MG63 (cell line): Measurements from ENCODE around the gene NSUN6. TPM values are rescaled to one million over a fixed set of nuclear protein-coding genes. Genes with fewer than 3 reads are reported as not detected.
"Not testable (repeated sequence)": the region's sequence is repeated elsewhere in the genome, so short reads cannot be mapped to it uniquely, and the experiment has no call there.

Experiments
- DNase-seq: peaks from one replicate; pipeline ENCODE4 v3.0.0-alpha.2; 2020
- H3K27me3 ChIP-seq: fragments of 250-450 bp; sonication (Bioruptor Pico); 2 replicates; pipeline ENCODE4 v1.5.1; 2020; ENCODE audit warnings: mild to moderate bottlenecking, moderate library complexity
- H3K36me3 ChIP-seq: fragments of 250-450 bp; sonication (Bioruptor Pico); 2 replicates; pipeline ENCODE4 v1.5.1; 2020; ENCODE audit warnings: mild to moderate bottlenecking, moderate library complexity
- H3K4me3 ChIP-seq: fragments of 250-450 bp; sonication (Bioruptor Pico); 2 replicates; pipeline ENCODE4 v1.5.1; 2020; ENCODE audit warnings: mild to moderate bottlenecking, moderate library complexity
- H3K9me3 ChIP-seq: fragments of 250-450 bp; sonication (Bioruptor Pico); 2 replicates; pipeline ENCODE4 v1.5.1; 2020; ENCODE audit warnings: mild to moderate bottlenecking, moderate library complexity
- total RNA-seq: library from RNA; depleted of rRNA; stranded (reverse); fragments of >200 nt; shearing (Covaris generic); gene quantifications from 2 replicates; pipeline ENCODE4 v1.2.3, GENCODE V29; 2014; ENCODE audit warnings: low replicate concordance

Gene NSUN6
- total RNA-seq, 1 experiment from 2014 or later = 8.4 TPM

DNA sequence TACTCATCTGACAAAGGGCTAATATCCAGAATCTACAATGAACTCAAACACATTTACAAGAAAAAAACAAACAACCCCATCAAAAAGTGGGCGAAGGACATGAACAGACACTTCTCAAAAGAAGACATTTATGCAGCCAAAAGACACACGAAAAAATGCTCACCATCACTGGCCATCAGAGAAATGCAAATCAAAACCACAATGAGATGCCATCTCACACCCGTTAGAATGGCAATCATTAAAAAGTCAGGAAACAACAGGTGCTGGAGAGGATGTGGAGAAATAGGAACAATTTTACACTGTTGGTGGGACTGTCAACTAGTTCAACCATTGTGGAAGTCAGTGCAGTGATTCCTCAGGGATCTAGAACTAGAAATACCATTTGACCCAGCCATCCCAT lies 18.9 kb downstream of the NSUN6 start:
- not testable (repeated sequence) for H3K9me3 ChIP-seq, H3K27me3 ChIP-seq, H3K4me3 ChIP-seq, H3K36me3 ChIP-seq, DNase-seq

DNA sequence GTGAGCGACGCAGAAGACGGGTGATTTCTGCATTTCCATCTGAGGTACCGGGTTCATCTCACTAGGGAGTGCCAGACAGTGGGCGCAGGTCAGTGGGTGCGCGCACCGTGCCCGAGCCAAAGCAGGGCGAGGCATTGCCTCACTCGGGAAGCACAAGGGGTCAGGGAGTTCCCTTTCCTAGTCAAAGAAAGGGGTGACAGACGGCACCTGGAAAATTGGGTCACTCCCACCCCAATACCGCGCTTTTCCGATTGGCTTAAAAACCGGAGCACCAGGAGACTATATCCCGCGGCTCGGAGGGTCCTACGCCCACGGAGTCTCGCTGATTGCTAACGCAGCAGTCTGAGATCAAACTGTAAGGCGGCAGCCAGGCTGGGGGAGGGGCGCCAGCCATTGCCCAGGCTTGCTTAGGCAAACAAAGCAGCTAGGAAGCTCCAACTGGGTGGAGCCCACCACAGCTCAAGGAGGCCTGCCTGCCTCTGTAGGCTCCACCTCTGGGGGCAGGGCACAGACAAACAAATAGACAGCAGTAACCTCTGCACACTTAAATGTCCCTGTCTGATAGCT lies 23.9 kb downstream of the NSUN6 start:
- not testable (repeated sequence) for H3K36me3 ChIP-seq, H3K27me3 ChIP-seq, H3K9me3 ChIP-seq
- peak; percentile 75 for DNase-seq
- peak overlapping the region; percentile 47 for H3K4me3 ChIP-seq

- DNase-seq = no peak
- no peaks in the 10 kb centered on the region for H3K9me3 ChIP-seq
- H3K4me3 ChIP-seq = no peak overlapping the region
- H3K27me3 ChIP-seq = no peaks in the 10 kb centered on the region
- H3K36me3 ChIP-seq = peaks cover 3% of the 10 kb centered on the region; the same call in 1 of the 2 replicates
Measured at GRCh38 chr10:18625886-18626285, 25.5 kb downstream of the NSUN6 start.

DNA sequence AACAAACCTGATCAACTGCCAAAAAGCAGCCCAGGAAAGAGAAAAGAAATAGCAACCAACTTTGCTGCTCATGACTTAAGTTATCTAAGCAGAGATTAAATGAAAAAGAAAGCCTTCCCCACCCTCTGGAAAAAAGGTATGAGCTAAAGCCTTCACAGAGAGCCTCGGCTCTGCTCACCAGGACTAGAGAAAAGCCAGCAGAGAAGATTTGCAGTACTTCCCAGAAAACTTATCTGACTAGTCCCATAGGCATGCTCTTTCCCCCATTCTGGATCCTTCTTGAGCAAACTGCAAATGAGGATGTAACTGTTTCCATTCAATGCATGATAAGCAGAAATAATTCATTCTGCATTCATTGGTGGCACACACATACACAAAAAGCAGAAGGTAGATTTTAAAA lies 27.7 kb downstream of the NSUN6 start:
- H3K9me3 ChIP-seq, DNase-seq, H3K4me3 ChIP-seq, H3K27me3 ChIP-seq, H3K36me3 ChIP-seq: not testable (repeated sequence)

DNA sequence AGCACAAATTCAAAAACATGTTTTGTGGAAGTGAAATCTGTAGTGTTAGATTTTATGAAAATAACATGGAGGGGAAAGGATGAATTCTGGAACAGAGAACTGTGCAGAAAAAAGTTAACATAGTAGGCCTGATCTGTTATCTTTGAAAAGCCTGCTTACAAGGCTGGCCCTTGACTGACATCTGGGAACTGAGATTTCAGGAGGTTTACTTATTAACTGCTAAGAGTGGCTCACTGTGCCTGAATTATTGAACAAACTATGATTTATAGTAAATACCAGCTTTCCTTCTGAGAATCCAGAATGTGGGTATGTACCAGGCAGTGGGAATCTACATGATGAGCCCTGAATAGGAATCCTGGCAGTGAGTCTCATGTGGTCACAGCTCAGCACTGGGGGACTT lies 30.5 kb downstream of the NSUN6 start:
- no peaks in the 10 kb centered on the region for H3K9me3 ChIP-seq
- no peak overlapping the region for H3K4me3 ChIP-seq
- DNase-seq = no peak
- no peaks in the 10 kb centered on the region for H3K27me3 ChIP-seq
- H3K36me3 ChIP-seq = peaks cover 6% of the 10 kb centered on the region

- Histone ChIP-seq H3K4me3 (no peak overlapping the region), H3K9me3 (no peaks in the 10 kb centered on the region), H3K36me3 (peaks cover 6% of the 10 kb centered on the region), H3K27me3 (no peaks in the 10 kb centered on the region)
- peak; percentile 12 for DNase-seq
Measured at GRCh38 chr10:18619016-18619415, 32.4 kb downstream of the NSUN6 start.

DNA sequence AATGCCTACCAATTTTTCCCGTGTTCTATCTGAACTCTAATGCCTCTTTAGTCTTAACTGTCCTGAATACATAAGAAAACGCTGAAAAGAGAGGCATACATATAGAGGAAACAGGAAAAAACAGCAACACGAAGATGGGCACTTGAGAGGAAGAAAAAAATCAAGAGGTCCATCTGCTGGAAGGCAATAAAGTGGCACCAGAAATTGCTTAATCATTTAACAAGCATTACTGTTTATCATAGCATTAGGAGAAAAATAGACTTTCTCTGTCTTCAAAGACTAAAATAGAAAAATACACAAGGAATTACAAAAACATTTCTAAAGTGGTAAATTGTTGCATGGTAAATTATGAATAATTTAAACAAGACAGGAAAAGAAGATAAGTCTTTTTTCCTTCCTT lies 35.0 kb downstream of the NSUN6 start:
- Histone ChIP-seq H3K27me3 (no peaks in the 10 kb centered on the region), H3K4me3 (no peak overlapping the region), H3K9me3 (no peaks in the 10 kb centered on the region), H3K36me3 (peaks cover 6% of the 10 kb centered on the region)
- no peak for DNase-seq

- Histone ChIP-seq H3K27me3 (no peaks in the 10 kb centered on the region), H3K4me3 (no peak overlapping the region)
- DNase-seq = no peak
Measured at GRCh38 chr10:18615618-18616017, 35.8 kb downstream of the NSUN6 start.

DNA sequence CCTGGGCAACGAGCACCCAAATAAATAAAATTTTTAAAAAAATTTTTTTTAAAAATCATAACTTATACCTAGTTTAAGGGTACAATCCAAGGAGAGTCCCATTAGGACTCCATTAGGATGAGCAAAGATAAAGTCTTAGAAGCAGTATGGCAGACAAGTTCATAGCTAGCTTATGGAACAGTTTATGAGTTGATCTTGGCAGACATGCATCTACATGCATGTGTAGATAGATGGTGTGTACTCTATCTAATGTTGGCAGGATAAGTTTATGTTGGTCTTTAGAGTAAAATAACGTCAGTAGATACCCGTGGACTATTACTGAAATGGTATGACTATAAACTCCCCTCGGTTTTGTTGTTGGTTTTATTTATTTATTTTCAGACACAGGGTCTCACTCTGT lies 40.2 kb downstream of the NSUN6 start:
- Histone ChIP-seq H3K27me3 (no peaks in the 10 kb centered on the region), H3K9me3 (no peaks in the 10 kb centered on the region), H3K4me3 (no peak overlapping the region), H3K36me3 (peaks cover 6% of the 10 kb centered on the region)
- no peak for DNase-seq

More at GRCh38 chr10:18615618-18616017, 35.8 kb downstream of the NSUN6 start:
- H3K36me3 ChIP-seq = peaks cover 5% of the 10 kb centered on the region; the same call in 1 of the 2 replicates
- H3K9me3 ChIP-seq = no peaks in the 10 kb centered on the region

GRCh38 chr10:18610517-18610916 lies 40.9 kb downstream of the NSUN6 start:
- Histone ChIP-seq H3K36me3 (peaks cover 7% of the 10 kb centered on the region; the same call in 1 of the 2 replicates), H3K9me3 (no peaks in the 10 kb centered on the region), H3K27me3 (no peaks in the 10 kb centered on the region), H3K4me3 (no peak overlapping the region)
- DNase-seq = peak; percentile 15

GRCh38 chr10:18608596-18608995 lies 42.8 kb downstream of the NSUN6 start:
- H3K4me3 ChIP-seq = no peak overlapping the region
- H3K27me3 ChIP-seq = no peaks in the 10 kb centered on the region
- no peak for DNase-seq
- no peaks in the 10 kb centered on the region for H3K9me3 ChIP-seq
- H3K36me3 ChIP-seq = peaks cover 8% of the 10 kb centered on the region; the same call in 1 of the 2 replicates

DNA sequence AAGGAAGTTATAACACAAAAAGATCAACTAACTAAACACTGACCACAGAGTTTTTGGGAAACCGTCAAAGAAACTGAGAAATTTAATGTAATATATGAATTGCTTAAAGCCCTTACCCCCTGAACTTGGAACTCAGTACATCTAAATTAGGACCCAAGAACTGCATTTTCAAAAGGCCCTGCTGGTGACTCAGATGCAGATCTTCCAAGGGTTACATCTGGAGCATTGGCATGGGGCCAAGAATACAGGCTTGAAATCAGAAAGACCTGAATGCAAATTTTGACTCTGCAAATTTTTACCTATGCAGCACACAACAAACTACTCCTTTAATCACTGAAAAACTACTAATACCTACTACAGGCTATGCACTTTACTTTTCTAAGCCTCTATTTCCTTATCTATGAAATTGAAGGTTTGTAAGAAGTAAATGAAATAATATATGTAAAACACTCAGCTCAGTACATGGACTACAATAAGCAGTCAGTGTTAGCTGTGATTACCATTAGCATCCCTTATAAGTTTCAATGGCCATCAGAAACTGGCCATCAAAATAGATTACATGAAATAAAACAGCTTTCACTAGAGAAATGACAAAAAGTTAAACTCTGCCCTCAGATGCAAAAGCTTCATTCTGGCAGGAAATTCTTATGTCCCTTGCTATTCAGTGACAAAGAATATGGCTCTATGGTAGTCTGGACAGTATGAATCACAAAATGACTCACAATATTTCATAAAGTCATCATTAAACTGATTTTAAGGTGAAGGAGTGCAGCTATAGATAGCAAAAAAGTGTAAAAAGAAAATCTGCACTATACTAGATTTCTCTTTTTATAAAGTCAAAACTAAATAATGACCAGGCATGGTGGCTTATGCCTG lies 43.6 kb downstream of the NSUN6 start:
- H3K4me3 ChIP-seq = no peak overlapping the region
- DNase-seq = peak; percentile 70
- H3K36me3 ChIP-seq = peaks cover 8% of the 10 kb centered on the region; the same call in 1 of the 2 replicates
- H3K27me3 ChIP-seq = no peaks in the 10 kb centered on the region
- no peaks in the 10 kb centered on the region for H3K9me3 ChIP-seq

DNA sequence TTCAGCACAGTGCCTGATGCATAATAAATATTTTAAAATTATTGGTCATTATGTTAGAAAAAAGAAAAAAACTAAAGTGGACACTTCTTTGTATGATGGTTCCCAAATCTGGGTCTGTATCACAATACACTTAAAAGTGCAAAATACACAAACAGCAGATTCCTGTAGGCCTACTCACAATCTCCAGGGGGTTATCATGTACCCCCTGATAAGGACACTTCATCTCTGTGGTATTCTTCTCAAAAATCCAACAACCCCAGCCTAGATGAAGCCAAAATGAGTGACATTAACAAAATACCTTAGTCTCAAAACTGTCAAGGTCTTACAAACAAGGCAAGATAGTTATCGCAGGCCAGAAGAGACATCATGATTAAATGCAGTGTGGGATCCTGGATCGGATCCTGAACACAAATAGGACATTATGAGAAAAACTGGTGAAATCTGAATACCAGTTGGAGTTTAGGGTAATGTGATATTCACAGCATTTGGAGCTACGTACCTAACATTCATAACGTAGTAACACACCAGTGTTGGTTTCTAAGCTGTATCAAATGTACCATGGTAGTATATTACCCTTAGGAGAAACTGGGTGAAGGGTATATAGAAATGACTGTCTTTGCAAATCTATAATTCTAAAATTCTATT lies 45.2 kb downstream of the NSUN6 start:
- Histone ChIP-seq H3K4me3 (no peak overlapping the region), H3K27me3 (no peaks in the 10 kb centered on the region), H3K36me3 (peaks cover 6% of the 10 kb centered on the region; the same call in 1 of the 2 replicates), H3K9me3 (no peaks in the 10 kb centered on the region)
- DNase-seq = no peak

GRCh38 chr10:18601321-18601720 lies 50.1 kb downstream of the NSUN6 start:
- Histone ChIP-seq H3K27me3 (no peaks in the 10 kb centered on the region), H3K4me3 (no peak overlapping the region), H3K36me3 (peaks cover 2% of the 10 kb centered on the region; the same call in 1 of the 2 replicates), H3K9me3 (no peaks in the 10 kb centered on the region)
- no peak for DNase-seq

- no peaks in the 10 kb centered on the region for H3K9me3 ChIP-seq
- H3K4me3 ChIP-seq = no peak overlapping the region
- DNase-seq = no peak
- no peaks in the 10 kb centered on the region for H3K27me3 ChIP-seq
- no peaks in the 10 kb centered on the region; the same call in 1 of the 2 replicates for H3K36me3 ChIP-seq
Measured at GRCh38 chr10:18599392-18599791, 52.0 kb downstream of the NSUN6 start.

GRCh38 chr10:18594574-18595156 lies 56.7 kb downstream of the NSUN6 start:
- DNase-seq = no peak
- H3K27me3 ChIP-seq = no peaks in the 10 kb centered on the region
- H3K9me3 ChIP-seq = no peaks in the 10 kb centered on the region
- no peak overlapping the region for H3K4me3 ChIP-seq
- H3K36me3 ChIP-seq = no peaks in the 10 kb centered on the region; the same call in 1 of the 2 replicates

DNA sequence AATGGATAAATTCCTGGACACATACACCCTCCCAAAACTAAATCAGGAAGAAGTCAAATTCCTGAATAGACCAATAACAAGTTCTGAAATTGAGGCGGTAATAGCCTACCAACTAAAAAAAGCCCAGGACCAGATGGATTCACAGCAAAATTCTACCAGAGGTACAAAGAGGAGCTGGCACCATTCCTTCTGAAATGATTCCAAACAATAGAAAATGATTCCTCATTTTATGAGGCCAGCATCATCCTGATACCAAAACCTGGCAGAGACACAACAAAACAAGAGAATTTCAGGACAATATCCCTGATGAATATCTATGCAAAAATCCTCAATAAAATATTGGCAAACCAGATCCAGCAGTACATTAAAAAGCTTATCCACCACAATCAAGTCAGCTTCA lies 60.2 kb downstream of the NSUN6 start:
- DNase-seq, H3K27me3 ChIP-seq, H3K4me3 ChIP-seq, H3K9me3 ChIP-seq, H3K36me3 ChIP-seq: not testable (repeated sequence)
